Activated CD4-positive, alpha-beta T cell treated with anti-CD3 and anti-CD28 coated beads, Interleukin-2, amount 50 U/mL, for 24 hours (primary cell): ENCODE data around the gene RMDN3.

Experiments used
- DNase-seq, 2 donors: peaks; one replicate each; pipeline ENCODE4 v3.0.0-alpha.2; 2020; ENCODE audit warnings: low read depth in 1 of 2, low spot score in 1 of 2

Gene RMDN3

DNA sequence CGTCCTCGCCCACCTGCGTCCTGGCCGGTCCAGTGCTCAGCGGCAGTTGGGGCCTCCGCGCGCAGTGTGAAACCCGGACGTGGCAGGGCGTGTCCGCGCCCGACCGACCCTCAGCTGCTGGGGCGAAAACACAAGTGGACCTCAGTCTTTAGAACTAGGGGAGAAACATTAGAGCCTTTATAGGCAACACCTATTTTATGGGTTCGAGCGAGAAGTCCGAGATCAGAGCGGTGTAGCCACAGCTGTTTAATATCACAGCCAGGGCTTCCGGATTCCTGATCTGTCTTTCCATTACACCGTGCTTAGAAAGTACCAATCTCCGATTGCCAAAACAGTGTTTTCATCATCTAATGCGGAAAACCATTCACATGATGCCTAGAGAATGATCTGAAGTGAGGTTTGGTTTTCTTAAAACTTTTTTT lies 59.6 kb downstream of the RMDN3 start:
- no peak for DNase-seq

DNA sequence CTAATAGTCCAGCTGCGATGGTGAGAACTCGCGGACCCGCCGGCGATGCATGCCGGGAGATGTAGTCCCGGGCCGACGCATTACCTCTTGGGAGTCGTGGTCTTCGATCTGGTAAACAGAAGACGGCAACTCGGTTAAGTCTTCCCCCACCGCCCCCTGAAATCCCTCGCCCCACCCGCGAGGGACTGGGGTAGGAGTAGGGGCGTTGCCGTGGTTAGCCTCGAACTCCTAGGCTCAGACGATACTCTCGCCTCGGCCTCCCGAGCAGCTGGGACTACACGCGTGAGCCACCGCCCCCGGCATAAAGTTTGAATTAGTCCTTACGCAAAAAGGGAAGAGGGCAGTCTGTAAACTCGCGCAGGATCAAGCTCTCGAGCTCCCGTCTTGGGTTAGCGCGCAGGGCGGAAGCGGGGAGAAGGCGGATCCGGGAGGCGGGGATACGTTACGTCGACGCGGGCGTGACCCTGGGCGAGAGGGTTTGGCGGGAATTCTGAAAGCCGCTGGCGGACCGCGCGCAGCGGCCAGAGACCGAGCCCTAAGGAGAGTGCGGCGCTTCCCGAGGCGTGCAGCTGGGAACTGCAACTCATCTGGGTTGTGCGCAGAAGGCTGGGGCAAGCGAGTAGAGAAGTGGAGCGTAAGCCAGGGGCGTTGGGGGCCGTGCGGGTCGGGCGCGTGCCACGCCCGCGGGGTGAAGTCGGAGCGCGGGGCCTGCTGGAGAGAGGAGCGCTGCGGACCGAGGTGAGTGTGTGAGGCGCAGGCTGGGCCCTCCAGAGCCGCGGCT lies 60.2 kb downstream of the RMDN3 start, which contains the start of gene RAD51:
RAD51 (plus strand) TSS at position 487 of the 781 bp plus-strand sequence. CDS start 3,585 bp downstream, outside the sequence.
- peak; percentile 82 to 88 for DNase-seq

DNA sequence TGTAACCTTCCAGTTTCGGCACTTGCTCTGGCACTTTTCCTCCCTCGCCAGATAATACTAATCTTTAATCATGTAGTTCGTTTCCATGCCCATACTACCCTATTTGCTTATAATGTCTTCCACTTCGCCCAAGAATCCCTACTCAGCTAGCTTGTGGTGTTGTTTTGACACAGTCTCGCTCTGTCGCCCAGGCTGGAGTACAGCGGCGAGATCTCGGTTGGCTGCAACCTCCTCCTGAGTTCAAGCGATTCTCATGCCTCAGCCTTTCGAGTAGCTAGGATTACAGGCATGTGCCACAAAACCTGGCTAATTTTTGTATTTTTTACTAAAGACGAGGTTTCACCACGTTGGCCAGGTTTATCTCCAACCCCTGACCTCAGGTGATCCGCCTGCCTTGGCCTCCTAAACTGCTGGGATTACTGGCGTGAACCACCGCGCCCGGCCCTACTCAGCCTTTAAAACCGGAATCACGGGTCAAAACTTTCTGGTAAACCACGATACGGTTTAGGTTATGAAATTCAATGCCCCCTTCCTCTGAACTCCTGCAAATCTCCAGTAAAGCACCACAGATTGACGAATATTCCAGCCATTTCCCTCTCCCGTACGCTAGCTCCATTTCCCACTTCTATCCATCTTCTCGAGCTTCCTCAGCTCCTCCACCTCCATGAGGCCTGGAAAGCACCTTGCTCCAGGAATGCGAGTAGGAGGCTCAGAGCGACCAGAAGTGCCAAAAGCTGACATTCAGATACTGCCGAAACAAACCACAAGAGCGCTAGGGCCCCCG lies 61.0 kb downstream of the RMDN3 start:
- DNase-seq: no peak

DNA sequence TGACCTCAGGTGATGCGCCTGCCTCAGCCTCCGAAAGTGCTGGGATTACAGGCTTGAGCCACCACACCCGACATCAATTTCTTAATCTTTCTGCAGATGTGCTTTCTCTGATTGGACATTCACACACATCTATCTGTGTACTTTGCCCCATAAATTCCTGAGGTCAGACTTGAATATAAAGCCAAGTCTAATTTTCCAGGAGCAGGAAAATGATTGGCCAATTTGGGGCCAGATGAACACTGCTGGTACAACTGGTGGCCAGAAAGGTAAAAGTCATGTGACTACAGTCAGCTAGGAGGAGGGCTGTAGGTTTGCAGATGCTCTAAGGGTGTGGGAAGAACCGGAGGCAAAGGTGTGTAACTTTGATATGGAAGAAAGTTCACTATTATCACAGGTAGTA lies 63.3 kb downstream of the RMDN3 start:
- no peak for DNase-seq

DNA sequence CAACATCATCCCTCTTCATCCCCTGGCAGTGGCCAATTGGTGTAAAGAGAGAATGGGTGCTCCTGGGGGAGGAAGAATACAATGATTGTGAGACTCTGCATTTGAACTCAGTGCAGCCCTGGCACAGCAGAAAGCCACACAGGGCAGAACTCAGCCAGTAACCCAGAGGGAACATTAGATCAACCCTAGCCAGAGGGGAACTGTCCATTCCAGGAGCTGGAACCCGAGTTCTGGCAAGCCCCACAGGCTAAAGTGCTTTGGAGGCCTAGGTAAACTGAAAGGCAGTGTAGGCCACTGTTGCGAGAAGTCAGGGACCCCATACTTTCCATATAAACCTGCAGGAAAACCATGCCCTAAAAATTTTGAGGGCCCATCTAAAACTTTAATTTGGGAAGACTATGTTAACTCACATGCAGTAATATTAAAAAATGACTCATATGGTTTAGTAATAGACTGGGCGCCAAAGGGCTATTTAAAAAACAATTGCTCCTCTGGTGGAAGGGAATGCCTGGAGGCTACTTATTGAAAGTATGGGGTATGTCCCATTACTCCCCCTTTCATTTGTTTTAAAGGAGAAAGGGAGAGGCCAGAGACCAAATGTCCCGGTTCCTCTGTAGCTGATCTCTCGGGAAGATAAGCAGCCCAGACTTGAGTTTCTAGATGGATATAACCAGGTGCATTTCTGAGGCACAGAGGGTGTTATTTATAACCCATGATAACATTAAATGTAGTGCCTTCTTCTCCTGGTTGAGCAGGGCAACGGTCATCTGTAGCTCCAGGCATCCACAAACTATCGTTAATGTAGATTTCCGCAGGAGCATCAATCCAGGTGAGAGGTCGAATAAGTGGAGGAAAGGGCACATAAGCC lies 65.9 kb downstream of the RMDN3 start:
- no peak for DNase-seq
